ENCODE data around the gene NUB1. TPM values are rescaled to one million over a fixed set of nuclear protein-coding genes. Genes with fewer than 3 reads are reported as not detected.

The NUB1 gene
- total RNA-seq, 1 donor from 2014 or later: 41.6 TPM

DNA sequence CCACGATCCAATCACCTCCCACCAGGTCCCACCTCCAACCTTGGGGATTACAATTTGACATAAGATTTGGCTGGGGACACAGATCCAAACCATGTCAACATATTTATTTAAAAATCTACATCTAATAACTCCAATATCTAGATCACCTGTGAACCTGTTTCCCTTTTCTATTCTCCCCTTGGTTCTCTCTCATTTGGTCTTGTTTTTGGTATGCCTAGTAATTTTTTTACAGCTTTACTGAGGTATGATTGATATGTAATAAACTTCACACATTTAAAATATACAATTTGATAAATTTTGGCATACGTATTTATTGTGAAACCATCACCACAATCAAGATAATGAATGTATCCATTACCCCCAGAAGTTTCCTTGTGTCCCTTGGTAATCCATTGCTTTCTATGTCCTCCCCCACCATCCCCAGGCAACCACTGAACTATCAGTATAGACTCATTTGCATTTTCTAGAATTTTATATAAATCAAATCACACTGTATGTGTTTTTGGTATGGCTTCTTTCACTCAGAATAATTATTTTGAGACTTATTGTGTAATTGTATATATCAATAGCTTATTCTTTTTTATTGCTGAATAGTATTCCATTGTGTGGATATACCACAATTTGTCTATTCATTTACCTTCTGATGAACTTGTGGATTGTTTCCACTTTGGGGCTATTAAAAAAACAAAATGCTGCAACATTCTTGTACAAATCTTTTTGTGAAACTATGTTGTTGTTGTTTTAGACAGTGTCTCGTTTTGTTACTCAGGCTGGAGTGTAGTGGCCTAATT lies 45.2 kb upstream of the NUB1 start:
- Mint-ChIP-seq H3K4me3 (ENCODE audit: unreplicated experiment) (no peak overlapping the region), H3K9me3 (ENCODE audit: unreplicated experiment) (peaks cover 6% of the 10 kb centered on the region), H3K27ac (ENCODE audit: unreplicated experiment) (no peak overlapping the region), H3K4me1 (ENCODE audit: low read depth, unreplicated experiment) (no peaks in the 10 kb centered on the region), H3K27me3 (ENCODE audit: low read depth, unreplicated experiment) (peaks cover 44% of the 10 kb centered on the region), H3K36me3 (ENCODE audit: low read depth, unreplicated experiment) (no peaks in the 10 kb centered on the region)
- Histone ChIP-seq H3K27ac (ENCODE audit: low read depth, low read length) (no peak overlapping the region), H3K9ac (ENCODE audit: low read length) (no peak overlapping the region), H4K20me1 (ENCODE audit: insufficient read depth, low read length) (no peaks in the 10 kb centered on the region), H3K4me2 (ENCODE audit: low read length) (no peak overlapping the region), H3K4me3 (ENCODE audit: insufficient read depth, low read depth, low read length) (no peak overlapping the region), H3K4me1 (ENCODE audit: insufficient read depth, low read length) (no peaks in the 10 kb centered on the region), H2AFZ (ENCODE audit: low read depth, low read length) (no peak overlapping the region), H3K36me3 (ENCODE audit: insufficient read depth, low read length) (no peaks in the 10 kb centered on the region), H3K79me2 (ENCODE audit: insufficient read depth, low read length) (no peaks in the 10 kb centered on the region), H3K9me3 (ENCODE audit: insufficient read depth, low read depth, low read length) (no peaks in the 10 kb centered on the region), H3K27me3 (ENCODE audit: insufficient read depth, low read length) (peaks cover 27% of the 10 kb centered on the region)
- DNase-seq (ENCODE audit: low read depth) (no peak), FAIRE-seq (no peak)
- TF ChIP-seq CTCF (IDR thresholded peaks at IDR 0.05; ENCODE audit: insufficient read depth, low read depth, low read length) (no peak), EZH2 (IDR thresholded peaks at IDR 0.05; ENCODE audit: insufficient read depth, low read length) (no peak)

DNA sequence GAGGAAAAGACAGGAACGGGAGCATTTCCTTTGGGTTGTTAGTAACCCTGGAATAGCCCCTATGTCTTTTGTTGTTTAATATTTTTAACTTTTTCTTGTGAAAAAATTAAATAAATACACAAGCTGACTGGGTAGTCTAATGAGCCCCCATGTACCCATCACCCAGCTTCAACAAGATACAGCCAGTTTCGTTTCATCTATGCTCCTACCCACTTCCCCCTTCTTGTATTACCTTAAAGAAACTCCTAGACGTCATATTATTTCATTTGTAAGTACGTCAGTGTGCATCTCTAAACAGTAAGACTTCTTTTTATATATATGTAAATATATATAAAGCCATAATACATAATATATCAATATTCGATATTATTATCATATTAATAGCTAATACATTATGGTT lies 42.8 kb upstream of the NUB1 start:
- Mint-ChIP-seq H3K36me3 (ENCODE audit: low read depth, unreplicated experiment) (no peaks in the 10 kb centered on the region), H3K4me1 (ENCODE audit: low read depth, unreplicated experiment) (no peaks in the 10 kb centered on the region), H3K27me3 (ENCODE audit: low read depth, unreplicated experiment) (peaks cover 48% of the 10 kb centered on the region), H3K9me3 (ENCODE audit: unreplicated experiment) (peaks cover 6% of the 10 kb centered on the region), H3K4me3 (ENCODE audit: unreplicated experiment) (no peak overlapping the region), H3K27ac (ENCODE audit: unreplicated experiment) (no peak overlapping the region)
- Histone ChIP-seq H3K9me3 (ENCODE audit: insufficient read depth, low read depth, low read length) (no peaks in the 10 kb centered on the region), H3K27ac (ENCODE audit: low read depth, low read length) (no peak overlapping the region), H3K27me3 (ENCODE audit: insufficient read depth, low read length) (peaks cover 36% of the 10 kb centered on the region), H3K79me2 (ENCODE audit: insufficient read depth, low read length) (no peaks in the 10 kb centered on the region), H3K4me1 (ENCODE audit: insufficient read depth, low read length) (peaks cover 4% of the 10 kb centered on the region), H3K4me3 (ENCODE audit: insufficient read depth, low read depth, low read length) (no peak overlapping the region), H3K36me3 (ENCODE audit: insufficient read depth, low read length) (no peaks in the 10 kb centered on the region), H3K9ac (ENCODE audit: low read length) (no peak overlapping the region), H3K4me2 (ENCODE audit: low read length) (no peak overlapping the region), H2AFZ (ENCODE audit: low read depth, low read length) (no peak overlapping the region), H4K20me1 (ENCODE audit: insufficient read depth, low read length) (no peaks in the 10 kb centered on the region)
- DNase-seq (ENCODE audit: low read depth) (no peak), FAIRE-seq (no peak)
- TF ChIP-seq CTCF (IDR thresholded peaks at IDR 0.05; ENCODE audit: insufficient read depth, low read depth, low read length): no peak
- TF ChIP-seq EZH2 (IDR thresholded peaks at IDR 0.05; ENCODE audit: insufficient read depth, low read length): no peak

GRCh38 chr7:151299530-151299929 lies 42.1 kb upstream of the NUB1 start:
- H3K9me3 Mint-ChIP-seq (ENCODE audit: unreplicated experiment): peaks cover 6% of the 10 kb centered on the region
- no peaks in the 10 kb centered on the region for H3K4me1 Mint-ChIP-seq (ENCODE audit: low read depth, unreplicated experiment)
- no peaks in the 10 kb centered on the region for H3K9me3 ChIP-seq (ENCODE audit: insufficient read depth, low read depth, low read length)
- no peak overlapping the region for H3K4me2 ChIP-seq (ENCODE audit: low read length)
- H3K4me1 ChIP-seq (ENCODE audit: insufficient read depth, low read length): peaks cover 4% of the 10 kb centered on the region
- TF ChIP-seq EZH2 (IDR thresholded peaks at IDR 0.05; ENCODE audit: insufficient read depth, low read length) (no peak), CTCF (IDR thresholded peaks at IDR 0.05; ENCODE audit: insufficient read depth, low read depth, low read length) (no peak)
- H4K20me1 ChIP-seq (ENCODE audit: insufficient read depth, low read length): no peaks in the 10 kb centered on the region
- no peak overlapping the region for H3K4me3 ChIP-seq (ENCODE audit: insufficient read depth, low read depth, low read length)
- H3K36me3 ChIP-seq (ENCODE audit: insufficient read depth, low read length): no peaks in the 10 kb centered on the region
- H3K36me3 Mint-ChIP-seq (ENCODE audit: low read depth, unreplicated experiment): no peaks in the 10 kb centered on the region
- no peak overlapping the region for H3K4me3 Mint-ChIP-seq (ENCODE audit: unreplicated experiment)
- peaks cover 47% of the 10 kb centered on the region for H3K27me3 Mint-ChIP-seq (ENCODE audit: low read depth, unreplicated experiment)
- FAIRE-seq: no peak
- DNase-seq (ENCODE audit: low read depth): no peak
- peaks cover 30% of the 10 kb centered on the region for H3K27me3 ChIP-seq (ENCODE audit: insufficient read depth, low read length)
- H2AFZ ChIP-seq (ENCODE audit: low read depth, low read length): no peak overlapping the region
- H3K27ac ChIP-seq (ENCODE audit: low read depth, low read length): no peak overlapping the region
- H3K9ac ChIP-seq (ENCODE audit: low read length): no peak overlapping the region
- no peaks in the 10 kb centered on the region for H3K79me2 ChIP-seq (ENCODE audit: insufficient read depth, low read length)
- H3K27ac Mint-ChIP-seq (ENCODE audit: unreplicated experiment): no peak overlapping the region

All from astrocyte (in vitro differentiated cells and primary cell).